Measurements from ENCODE around the gene HBG1.

DNA sequence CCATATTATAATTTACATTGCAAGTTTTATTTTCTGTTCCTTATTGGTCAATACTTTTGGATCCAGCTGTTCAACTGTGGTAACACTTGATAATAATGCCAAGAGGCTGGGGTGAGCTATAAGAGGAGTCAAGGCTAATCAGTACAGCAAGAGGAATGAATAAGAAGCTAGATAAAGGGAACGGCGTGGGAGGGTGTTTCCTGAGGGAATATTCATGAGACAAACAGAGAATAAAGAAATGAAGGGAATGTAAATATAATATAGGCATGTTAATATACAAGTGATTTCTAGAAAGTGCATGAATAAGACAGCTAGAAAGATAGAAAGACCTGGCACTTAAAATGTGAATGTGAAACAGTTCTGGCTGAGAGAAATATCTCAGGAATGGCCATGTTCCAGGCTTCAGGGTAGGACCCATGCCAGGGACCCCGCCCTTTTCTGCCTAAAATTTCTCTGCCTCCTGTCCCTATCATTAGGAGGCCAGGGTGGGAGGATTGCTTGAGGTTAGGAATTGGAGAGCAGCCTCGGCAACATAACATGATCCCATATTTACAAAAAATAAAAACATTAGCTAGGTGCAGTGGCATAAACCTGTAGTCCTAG, 48.2 kb upstream of the HBG1 start:
- TF ChIP-seq, protein P1, sequence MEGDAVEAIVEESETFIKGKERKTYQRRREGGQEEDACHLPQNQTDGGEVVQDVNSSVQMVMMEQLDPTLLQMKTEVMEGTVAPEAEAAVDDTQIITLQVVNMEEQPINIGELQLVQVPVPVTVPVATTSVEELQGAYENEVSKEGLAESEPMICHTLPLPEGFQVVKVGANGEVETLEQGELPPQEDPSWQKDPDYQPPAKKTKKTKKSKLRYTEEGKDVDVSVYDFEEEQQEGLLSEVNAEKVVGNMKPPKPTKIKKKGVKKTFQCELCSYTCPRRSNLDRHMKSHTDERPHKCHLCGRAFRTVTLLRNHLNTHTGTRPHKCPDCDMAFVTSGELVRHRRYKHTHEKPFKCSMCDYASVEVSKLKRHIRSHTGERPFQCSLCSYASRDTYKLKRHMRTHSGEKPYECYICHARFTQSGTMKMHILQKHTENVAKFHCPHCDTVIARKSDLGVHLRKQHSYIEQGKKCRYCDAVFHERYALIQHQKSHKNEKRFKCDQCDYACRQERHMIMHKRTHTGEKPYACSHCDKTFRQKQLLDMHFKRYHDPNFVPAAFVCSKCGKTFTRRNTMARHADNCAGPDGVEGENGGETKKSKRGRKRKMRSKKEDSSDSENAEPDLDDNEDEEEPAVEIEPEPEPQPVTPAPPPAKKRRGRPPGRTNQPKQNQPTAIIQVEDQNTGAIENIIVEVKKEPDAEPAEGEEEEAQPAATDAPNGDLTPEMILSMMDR (IDR thresholded peaks at IDR 0.05): no peak
- no peak for TF ChIP-seq ZFX (IDR thresholded peaks at IDR 0.05; ENCODE audit: borderline replicate concordance)

Data from 22Rv1 (cell line).